Measurements from ENCODE around the gene UBAC2.

DNA sequence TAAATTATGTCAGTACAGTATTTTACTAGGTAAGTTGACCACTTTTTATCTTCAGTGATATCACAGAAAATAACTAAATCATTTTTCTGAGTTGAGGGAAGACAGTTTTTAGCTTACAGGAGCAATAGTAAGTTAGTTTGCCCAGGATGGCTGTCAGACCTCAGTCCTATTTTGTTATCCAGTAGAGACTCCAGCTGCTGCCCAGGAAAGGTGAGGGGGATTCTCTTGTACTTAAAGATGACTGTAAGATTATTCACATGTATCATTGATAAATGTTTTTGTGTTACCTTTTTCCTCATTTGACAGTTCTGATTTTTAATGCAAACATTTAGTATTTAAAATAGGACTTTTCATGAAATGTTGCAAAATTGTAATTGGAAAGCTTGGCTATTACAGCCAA, 121.1 kb downstream of the UBAC2 start:
- TF ChIP-seq, protein P1, sequence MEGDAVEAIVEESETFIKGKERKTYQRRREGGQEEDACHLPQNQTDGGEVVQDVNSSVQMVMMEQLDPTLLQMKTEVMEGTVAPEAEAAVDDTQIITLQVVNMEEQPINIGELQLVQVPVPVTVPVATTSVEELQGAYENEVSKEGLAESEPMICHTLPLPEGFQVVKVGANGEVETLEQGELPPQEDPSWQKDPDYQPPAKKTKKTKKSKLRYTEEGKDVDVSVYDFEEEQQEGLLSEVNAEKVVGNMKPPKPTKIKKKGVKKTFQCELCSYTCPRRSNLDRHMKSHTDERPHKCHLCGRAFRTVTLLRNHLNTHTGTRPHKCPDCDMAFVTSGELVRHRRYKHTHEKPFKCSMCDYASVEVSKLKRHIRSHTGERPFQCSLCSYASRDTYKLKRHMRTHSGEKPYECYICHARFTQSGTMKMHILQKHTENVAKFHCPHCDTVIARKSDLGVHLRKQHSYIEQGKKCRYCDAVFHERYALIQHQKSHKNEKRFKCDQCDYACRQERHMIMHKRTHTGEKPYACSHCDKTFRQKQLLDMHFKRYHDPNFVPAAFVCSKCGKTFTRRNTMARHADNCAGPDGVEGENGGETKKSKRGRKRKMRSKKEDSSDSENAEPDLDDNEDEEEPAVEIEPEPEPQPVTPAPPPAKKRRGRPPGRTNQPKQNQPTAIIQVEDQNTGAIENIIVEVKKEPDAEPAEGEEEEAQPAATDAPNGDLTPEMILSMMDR (conservative IDR thresholded peaks at IDR 0.05) = no peak
- TF ChIP-seq EZH2 (IDR thresholded peaks at IDR 0.05; ENCODE audit: low read depth) = no peak

Data from PC-9 (cell line).